Lung (tissue), 12 donors: ENCODE data around the gene DDRGK1. TPM values are rescaled to one million over a fixed set of nuclear protein-coding genes. Genes with fewer than 3 reads are reported as not detected.

Source experiments
- ATAC-seq: fragments of 200-7000 bp; cut with Tn5 transposase; one replicate; pipeline ENCODE4 v1.9.1; 2020; ENCODE audit warnings: moderate number of reproducible peaks; ENCODE audit not compliant: insufficient read depth, low FRiP score
- DNase-seq, 3 donors: peaks; one replicate each; pipeline ENCODE4 v3.0.0-alpha.2; 2013 to 2017
- H3K27ac ChIP-seq, 2 donors: one replicate each; pipeline ENCODE4 v1.5.1; 2013; ENCODE audit warnings: mild to moderate bottlenecking in 2 of 2, moderate library complexity in 2 of 2, control low read depth in 1 of 2, inconsistent platforms in 1 of 2, low read depth in 1 of 2, low read length in 1 of 2
- H3K27me3 ChIP-seq, 3 donors: one replicate each; pipeline ENCODE4 v1.5.1; 2013; ENCODE audit warnings: low read length in 2 of 3; ENCODE audit not compliant: control insufficient read depth in 3 of 3, insufficient read depth in 3 of 3
- H3K36me3 ChIP-seq, 4 donors: one replicate each; pipeline ENCODE4 v1.5.1; 2013; ENCODE audit warnings: low read length in 4 of 4, mild to moderate bottlenecking in 1 of 4, moderate library complexity in 1 of 4; ENCODE audit not compliant: control insufficient read depth in 4 of 4, insufficient read depth in 4 of 4
- H3K4me1 ChIP-seq, 5 donors: one replicate each; pipeline ENCODE4 v1.5.1; 2013; ENCODE audit warnings: low read length in 5 of 5, mild to moderate bottlenecking in 2 of 5, moderate library complexity in 1 of 5; ENCODE audit not compliant: control insufficient read depth in 5 of 5, insufficient read depth in 5 of 5
- H3K4me3 ChIP-seq: one replicate; pipeline ENCODE4 v1.5.1; 2013; ENCODE audit warnings: mild to moderate bottlenecking, control low read depth, moderate library complexity
- H3K9ac ChIP-seq, 2 donors: one replicate each; pipeline ENCODE4 v1.5.1; 2013; ENCODE audit warnings: low read length in 2 of 2, control low read depth in 1 of 2; ENCODE audit not compliant: insufficient read depth in 1 of 2
- H3K9me3 ChIP-seq, 4 donors: one replicate each; pipeline ENCODE4 v1.5.1; 2013; ENCODE audit warnings: low read length in 3 of 4, mild to moderate bottlenecking in 1 of 4, moderate library complexity in 1 of 4; ENCODE audit not compliant: control insufficient read depth in 4 of 4, insufficient read depth in 3 of 4
- CTCF ChIP-seq: IDR thresholded peaks from 2 replicates; pipeline ENCODE4 v1.5.1; 2012; ENCODE audit warnings: mild to moderate bottlenecking; ENCODE audit errors: control extremely low read depth, extremely low read depth
- WGBS, 2 donors: extraction: QIAGEN DNeasy Blood & Tissue Kit; methylation state at CpG; one replicate each; pipeline ENCODE4 v1.1.7; 2013; 5-methylcytosine and 5-hydroxymethylcytosine counted together
- polyA plus RNA-seq, 2 donors: library from polyadenylated mRNA; stranded (reverse); fragments of 200-250 nt; gene quantifications; one replicate each; pipeline ENCODE4 v1.2.1, GENCODE V29; 2013
- total RNA-seq, 2 donors: library from RNA; depleted of rRNA in 1 of 2; stranded (reverse); fragments of >200 nt in 1 of 2; gene quantifications; one replicate each; pipeline ENCODE4 v1.2.1, GENCODE V29; 2014 to 2021
- donor health status: control.
- donor health status: control.
- donor health status: Bipolar disorder and iron deficiency.
- donor health status: healthy.
- donor health status: DM: yes; HTN: yes; CAD: no.

Gene DDRGK1
- total and polyA plus RNA-seq, 4 donors, result 44.3 to 95.1 (median 85.9) TPM

- peaks cover 0 to 12% (median 0%) of the 10 kb centered on the region in 5 donors for H3K4me1 ChIP-seq
- no peak overlapping the region for H3K27ac ChIP-seq
- no peak for TF ChIP-seq CTCF
- no peaks in the 10 kb centered on the region for H3K9me3 ChIP-seq
- no peaks in the 10 kb centered on the region for H3K36me3 ChIP-seq
- ATAC-seq, result no peak
- no peak overlapping the region for H3K4me3 ChIP-seq
- WGBS, 2 donors, result 92 to 96% methylated on average over 24 to 25 of the region's 25 CpGs
- no peak overlapping the region for H3K9ac ChIP-seq
- H3K27me3 ChIP-seq, result peaks cover 0 to 26% (median 19%) of the 10 kb centered on the region in 3 donors
- DNase-seq, result no peak
Observed at GRCh38 chr20:3233991-3234498, 29.6 kb upstream of the DDRGK1 start.

- H3K27ac ChIP-seq, result no peak overlapping the region
- H3K36me3 ChIP-seq, result no peaks in the 10 kb centered on the region
- no peak for ATAC-seq
- no peak for DNase-seq
- H3K27me3 ChIP-seq, result peaks cover 0 to 26% (median 19%) of the 10 kb centered on the region in 3 donors
- H3K4me1 ChIP-seq, result peaks cover 0 to 7% (median 0%) of the 10 kb centered on the region in 5 donors
- WGBS, 2 donors, result 87 to 93% methylated on average over 31 to 32 of the region's 32 CpGs
- no peaks in the 10 kb centered on the region for H3K9me3 ChIP-seq
- no peak overlapping the region for H3K9ac ChIP-seq
- H3K4me3 ChIP-seq, result no peak overlapping the region
- no peak for TF ChIP-seq CTCF
Observed at GRCh38 chr20:3233131-3233990, 28.9 kb upstream of the DDRGK1 start.

GRCh38 chr20:3231889-3232588 is 27.6 kb upstream of the DDRGK1 start:
- DNase-seq (no peak), ATAC-seq (no peak)
- Histone ChIP-seq H3K9ac (no peak overlapping the region), H3K4me1 (no peaks in the 10 kb centered on the region), H3K4me3 (no peak overlapping the region), H3K36me3 (peaks cover 0 to 2% (median 0%) of the 10 kb centered on the region in 4 donors), H3K9me3 (no peaks in the 10 kb centered on the region), H3K27ac (no peak overlapping the region), H3K27me3 (peaks cover 0 to 13% (median 10%) of the 10 kb centered on the region in 3 donors)
- 91 to 95% methylated on average over 15 of the region's 15 CpGs for WGBS, 2 donors
- no peak for TF ChIP-seq CTCF
